ENCODE measurements around the gene NACC1. TPM values are rescaled to one million over a fixed set of nuclear protein-coding genes. Genes with fewer than 3 reads are reported as not detected.

Gene NACC1
- total RNA-seq, 1 experiment from 2014 or later, result 80.9 TPM

DNA sequence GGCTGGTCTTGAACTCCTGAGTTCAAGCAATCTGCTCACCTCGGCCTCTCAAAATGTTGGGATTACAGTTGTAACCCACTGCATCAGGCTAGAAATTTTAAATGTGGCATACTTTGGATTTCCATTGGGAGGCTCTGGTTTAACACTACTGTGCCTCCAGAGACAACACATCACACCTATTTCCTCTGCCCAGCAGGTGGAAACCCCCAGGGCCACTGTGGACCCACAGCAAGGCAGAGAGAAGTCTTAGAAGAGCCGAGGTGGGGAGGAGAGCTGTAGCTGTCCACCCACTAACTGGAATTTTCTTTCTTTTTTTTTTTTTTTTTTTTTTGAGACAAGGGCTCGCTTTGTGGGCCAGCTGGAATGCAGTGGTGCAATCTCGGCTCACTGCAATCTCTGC, 71.5 kb downstream of the NACC1 start:
- CTCF ChIA-PET, result no interaction called here
- DNase-seq, result no peak
- H3K4me1 Mint-ChIP-seq (ENCODE audit: low read depth, unreplicated experiment), result no peaks in the 10 kb centered on the region
- H3K9me3 Mint-ChIP-seq (ENCODE audit: low read depth, unreplicated experiment), result no peaks in the 10 kb centered on the region
- TF ChIP-seq, protein P1, sequence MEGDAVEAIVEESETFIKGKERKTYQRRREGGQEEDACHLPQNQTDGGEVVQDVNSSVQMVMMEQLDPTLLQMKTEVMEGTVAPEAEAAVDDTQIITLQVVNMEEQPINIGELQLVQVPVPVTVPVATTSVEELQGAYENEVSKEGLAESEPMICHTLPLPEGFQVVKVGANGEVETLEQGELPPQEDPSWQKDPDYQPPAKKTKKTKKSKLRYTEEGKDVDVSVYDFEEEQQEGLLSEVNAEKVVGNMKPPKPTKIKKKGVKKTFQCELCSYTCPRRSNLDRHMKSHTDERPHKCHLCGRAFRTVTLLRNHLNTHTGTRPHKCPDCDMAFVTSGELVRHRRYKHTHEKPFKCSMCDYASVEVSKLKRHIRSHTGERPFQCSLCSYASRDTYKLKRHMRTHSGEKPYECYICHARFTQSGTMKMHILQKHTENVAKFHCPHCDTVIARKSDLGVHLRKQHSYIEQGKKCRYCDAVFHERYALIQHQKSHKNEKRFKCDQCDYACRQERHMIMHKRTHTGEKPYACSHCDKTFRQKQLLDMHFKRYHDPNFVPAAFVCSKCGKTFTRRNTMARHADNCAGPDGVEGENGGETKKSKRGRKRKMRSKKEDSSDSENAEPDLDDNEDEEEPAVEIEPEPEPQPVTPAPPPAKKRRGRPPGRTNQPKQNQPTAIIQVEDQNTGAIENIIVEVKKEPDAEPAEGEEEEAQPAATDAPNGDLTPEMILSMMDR (IDR thresholded peaks at IDR 0.05; ENCODE audit: unreplicated experiment), result no peak
- intact Hi-C loops (cut with micrococcal nuclease; ENCODE audit: unreplicated experiment), result no loop called here
- H3K27ac Mint-ChIP-seq (ENCODE audit: unreplicated experiment), result no peak overlapping the region
- H3K27me3 Mint-ChIP-seq (ENCODE audit: unreplicated experiment), result no peaks in the 10 kb centered on the region
- BruUV-seq (replicated peaks), result no TSS peak
- H3K36me3 Mint-ChIP-seq (ENCODE audit: insufficient read depth, unreplicated experiment), result no peaks in the 10 kb centered on the region
- H3K4me3 Mint-ChIP-seq (ENCODE audit: low read depth, unreplicated experiment), result no peak overlapping the region

Other genes starting within 250 kb of the NACC1 start
- 32.7 and 38.4 TPM in 2 replicates for gene DNASE2, start 236.8 kb upstream of the NACC1 start, total RNA-seq (2022)
- gene KLF1, start 231.1 kb upstream of the NACC1 start, total RNA-seq (2022), result not detected in 2 replicates
- 23.6 and 26.8 TPM in 2 replicates for gene GCDH, start 227.1 kb upstream of the NACC1 start, total RNA-seq (2022)
- 1.1 TPM in 1 of 2 replicates, not detected in the other for gene SYCE2, start 199.0 kb upstream of the NACC1 start, total RNA-seq (2022)
- gene FARSA, start 184.6 kb upstream of the NACC1 start, total RNA-seq (2022), result 72.8 and 75.5 TPM in 2 replicates
- 680 and 718 TPM in 2 replicates for gene CALR, start 179.7 kb upstream of the NACC1 start, total RNA-seq (2022)
- 101 and 110 TPM in 2 replicates for gene RAD23A, start 172.4 kb upstream of the NACC1 start, total RNA-seq (2022)
- 20.0 and 21.6 TPM in 2 replicates for gene GADD45GIP1, start 161.0 kb upstream of the NACC1 start, total RNA-seq (2022)
- gene DAND5, start 148.7 kb upstream of the NACC1 start, total RNA-seq (2022), result 0.21 and 0.47 TPM in 2 replicates
- gene NFIX, start 122.8 kb upstream of the NACC1 start, total RNA-seq (2022), result 16.4 and 21.9 TPM in 2 replicates
- gene LYL1, start 15.4 kb upstream of the NACC1 start, total RNA-seq (2022), result 0.32 TPM in 1 of 2 replicates, not detected in the other
- 36.5 and 40.2 TPM in 2 replicates for gene TRMT1, start 1.5 kb upstream of the NACC1 start, total RNA-seq (2022)
- 52.3 and 52.7 TPM in 2 replicates for gene STX10, start 32.1 kb downstream of the NACC1 start, total RNA-seq (2022)
- gene IER2, start 32.1 kb downstream of the NACC1 start, total RNA-seq (2022), result 96.3 and 108 TPM in 2 replicates

All from Calu3 (cell line).